ENCODE results near the gene SIT1.
"Not testable (repeated sequence)": the region's sequence is repeated elsewhere in the genome, so short reads cannot be mapped to it uniquely, and the experiment has no call there.

SIT1 gene

DNA sequence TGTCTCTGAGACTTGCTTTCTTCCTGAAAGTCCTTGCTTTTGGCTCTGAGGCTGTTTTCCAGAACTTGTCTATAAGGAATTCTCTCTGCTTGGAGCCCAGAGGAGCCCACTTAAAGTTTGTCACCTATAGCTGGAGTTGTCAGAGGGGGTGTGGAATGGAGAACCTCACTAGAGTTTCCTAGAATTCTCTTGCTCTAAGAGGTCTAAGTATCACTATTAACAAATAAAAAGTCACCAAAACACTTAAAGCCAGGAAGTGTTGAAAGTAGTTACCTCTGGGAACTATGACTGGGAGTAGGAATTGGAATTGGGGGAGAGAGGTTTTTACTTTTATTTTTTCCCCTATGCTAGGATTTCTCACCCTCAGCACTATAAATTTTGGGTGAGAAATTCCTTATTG, 15.0 kb downstream of the SIT1 start:
- no peak for DNase-seq

DNA sequence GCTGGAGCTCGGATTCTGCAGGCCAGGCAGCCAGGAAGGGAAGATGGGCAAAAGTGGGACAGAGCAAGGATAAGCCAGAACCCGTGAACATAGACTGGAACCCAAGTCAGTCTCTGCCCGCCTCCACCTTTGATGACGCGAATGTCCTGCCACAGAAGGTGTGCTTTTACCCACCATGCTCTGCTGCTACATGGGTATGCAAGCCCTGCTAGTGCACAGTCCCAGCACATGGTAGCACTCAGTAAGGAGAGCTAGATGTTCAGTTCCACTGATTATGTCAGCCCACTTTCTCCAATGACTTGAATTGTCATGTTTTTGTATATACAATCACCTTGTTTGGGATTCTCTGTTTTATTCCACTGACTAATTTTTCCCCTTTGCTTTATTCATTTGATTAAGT, 21.1 kb downstream of the SIT1 start:
- no peak for DNase-seq

DNA sequence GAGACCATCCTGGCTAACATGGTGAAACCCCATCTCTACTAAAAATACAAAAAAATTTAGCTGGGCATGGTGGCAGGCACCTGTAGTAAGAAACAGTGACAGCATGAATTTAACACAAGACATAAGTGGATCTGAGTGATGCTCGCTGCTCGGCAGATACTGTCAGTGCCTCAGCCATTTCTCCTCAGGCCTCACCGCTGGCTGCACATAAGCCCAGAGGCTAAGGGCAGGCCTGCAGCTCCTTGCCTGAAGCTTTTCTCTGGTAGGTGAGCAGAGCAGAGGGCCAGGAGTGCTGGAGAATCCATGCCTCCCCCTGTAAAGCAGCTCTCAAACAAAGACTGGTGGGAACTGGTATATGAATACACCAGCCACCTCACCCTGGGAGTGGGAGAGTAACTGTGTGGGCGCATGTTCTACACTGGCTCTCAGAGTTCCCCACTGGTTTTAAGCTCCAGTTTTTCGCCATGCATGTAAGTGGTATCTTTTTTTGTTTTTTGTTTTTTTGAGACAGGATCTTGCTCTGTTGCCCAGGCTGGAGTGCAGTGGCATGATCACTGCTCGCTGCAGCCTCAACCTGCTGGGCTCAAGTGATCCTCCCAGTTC, 22.2 kb downstream of the SIT1 start:
- no peak for DNase-seq

DNA sequence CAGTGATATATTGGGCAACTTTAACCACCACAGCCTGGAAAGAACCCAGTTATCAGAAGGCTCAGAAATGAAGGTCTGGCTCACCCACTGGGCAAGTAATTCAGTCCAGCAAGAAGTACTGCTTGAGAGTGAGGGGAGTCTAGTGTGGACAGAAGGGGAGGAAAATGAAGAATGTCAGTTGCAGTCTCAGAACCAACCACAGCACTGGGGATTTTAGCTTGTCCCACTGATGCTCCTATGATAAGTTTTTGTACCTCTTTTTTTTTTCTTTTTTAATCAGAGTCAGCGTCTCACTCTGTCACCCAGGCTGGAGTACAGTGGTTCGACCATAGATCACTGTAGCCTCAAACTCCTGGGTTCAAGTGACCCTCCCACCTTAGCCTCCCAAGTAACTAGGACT, 23.2 kb downstream of the SIT1 start:
- DNase-seq, result no peak

DNA sequence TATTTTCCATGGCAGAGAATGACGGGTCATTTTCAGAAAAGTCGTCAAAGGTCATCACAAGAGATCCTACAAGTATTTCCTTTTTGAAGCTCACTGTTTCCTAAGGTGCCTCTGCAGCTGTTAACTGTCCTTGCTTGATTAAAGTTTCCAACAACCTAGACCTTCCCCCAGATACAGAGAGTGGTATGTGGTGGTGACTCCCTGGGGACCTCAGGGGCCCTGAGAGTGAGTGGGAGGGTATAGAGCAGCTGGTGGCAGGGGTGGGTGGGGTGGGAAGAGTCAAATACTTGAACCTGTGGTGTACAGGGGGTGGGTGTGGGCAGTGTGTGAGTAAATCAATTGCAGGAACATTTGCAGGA, 31.0 kb downstream of the SIT1 start:
- no peak for DNase-seq

DNA sequence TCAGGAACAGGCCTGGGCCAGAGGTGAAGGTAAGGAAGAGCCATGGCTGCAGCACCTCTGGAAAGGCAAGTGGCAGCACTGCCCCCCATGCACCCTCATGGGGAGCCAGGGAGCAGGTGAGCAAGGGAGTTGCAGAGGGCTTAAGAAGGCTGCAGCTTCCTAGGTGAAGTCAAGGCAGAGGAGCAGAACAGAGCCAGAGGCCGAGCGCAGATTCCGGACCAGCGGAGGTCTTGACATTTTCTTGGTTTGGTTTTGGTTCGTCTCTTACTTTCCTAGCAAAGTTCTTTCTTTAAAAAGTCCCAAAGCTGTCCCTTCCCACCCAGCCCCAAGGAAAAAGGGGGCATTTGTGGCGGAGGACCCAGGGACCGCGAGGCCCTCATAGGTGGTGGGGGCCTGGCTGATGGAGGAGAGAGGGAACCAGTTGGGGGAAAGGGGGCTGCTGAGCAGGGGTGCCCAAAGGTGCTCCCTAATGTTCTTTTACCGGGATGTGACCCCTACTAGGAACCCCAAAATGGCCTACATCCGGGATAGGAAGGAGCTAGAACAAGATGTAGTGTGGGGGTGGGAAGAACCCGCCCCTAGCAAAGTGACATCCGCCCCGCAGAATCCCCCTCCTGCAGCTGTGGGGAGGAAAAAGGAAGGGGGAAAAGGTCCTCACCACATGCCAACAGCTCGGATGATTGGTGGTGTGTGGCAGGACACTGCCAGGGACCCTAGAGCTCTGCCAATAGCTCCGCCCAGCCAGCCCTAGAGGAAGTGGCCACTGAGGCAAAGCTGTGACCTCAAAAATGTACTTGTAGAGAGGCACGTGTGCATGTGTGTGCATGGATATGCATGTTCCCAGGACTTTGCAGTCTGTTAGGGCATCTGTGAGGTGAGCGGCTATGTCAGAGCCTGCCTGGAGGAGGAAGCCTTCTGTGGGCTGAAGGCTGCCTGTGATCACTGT, 31.6 kb downstream of the SIT1 start:
- DNase-seq, result no peak

DNA sequence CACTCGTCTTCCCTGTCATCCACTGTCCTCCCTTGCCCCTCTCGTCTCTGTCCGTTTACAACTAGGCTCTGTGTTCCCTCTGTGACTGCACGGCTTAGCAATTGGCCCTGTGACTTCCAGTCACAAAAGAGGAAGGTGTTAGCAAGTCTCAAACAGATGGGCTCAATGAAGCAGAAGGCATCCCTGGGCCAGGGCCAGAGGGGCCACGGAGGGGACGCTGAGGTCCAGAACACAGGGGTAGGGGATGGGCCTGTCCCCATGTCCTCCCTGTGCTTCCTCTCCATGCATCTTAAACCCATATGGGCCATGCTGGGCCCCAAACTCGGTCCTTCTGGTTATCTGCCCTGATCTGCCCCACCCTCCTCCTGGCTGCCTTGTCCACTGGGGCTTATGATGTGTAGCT, 32.4 kb downstream of the SIT1 start, which contains the start of gene CD72:
Gene CD72, minus strand, starts transcription at position 89 of the 403 bp plus-strand sequence. CDS start 110 bp downstream, outside the sequence.
- no peak for DNase-seq

DNA sequence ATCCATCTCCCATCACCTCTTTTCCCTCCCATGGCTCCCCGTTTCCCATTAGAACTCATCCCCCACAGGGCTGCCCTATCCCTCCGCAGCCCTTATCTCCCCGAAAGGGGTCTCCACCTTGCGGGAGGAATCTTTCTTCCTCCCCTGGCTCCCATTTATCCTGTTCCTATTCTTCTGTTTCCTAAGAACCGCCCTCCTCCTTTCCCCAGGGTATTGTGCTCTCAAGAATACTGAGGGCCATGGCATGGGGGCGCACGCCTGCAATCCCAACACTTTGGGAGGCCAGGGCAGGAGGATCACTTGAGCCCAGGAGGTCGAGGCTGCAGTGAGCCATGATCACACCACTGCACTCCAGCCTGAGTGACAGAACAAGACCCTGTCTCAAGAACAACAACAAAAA, 33.2 kb downstream of the SIT1 start:
- DNase-seq, result no peak

DNA sequence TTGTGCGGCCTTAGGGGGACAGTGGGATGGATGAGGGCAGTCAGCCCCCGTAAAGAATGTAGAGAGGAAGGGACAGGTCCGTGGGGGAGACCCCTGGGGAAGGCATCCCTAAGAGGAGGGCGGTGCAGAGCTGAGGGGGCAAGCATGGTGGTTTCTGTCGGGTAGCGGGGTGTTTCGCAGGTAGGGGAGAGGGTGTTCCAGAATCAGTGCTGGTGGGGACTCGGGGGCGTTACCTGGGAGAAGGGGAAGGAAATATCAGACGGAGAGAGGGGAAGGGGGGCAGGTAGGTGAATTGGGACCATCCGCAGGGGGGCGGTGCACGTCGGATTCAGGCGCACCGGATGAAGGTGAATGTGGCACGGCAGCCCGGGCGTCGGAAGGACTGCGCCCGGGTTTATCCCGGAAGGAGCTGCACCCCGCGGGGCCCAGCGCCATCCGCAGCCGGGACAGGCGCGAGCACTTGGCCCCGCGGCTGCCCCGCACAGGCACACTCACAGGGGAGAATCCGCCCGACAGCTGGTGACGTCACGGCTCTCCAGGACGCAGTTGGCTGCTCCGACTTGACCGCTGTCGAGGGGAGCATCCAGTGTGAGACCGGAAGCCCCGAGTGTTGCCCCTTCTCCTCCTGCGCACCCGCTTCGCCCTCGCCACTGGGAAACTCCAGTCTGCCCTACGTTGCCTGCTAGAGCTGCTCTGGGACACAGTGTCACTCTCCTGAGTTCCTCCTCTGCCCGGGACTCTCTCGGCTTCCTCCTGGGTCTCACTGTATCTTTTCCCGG, 33.9 kb downstream of the SIT1 start:
- peak in 1 of 2 experiments; percentile 64 for DNase-seq

DNA sequence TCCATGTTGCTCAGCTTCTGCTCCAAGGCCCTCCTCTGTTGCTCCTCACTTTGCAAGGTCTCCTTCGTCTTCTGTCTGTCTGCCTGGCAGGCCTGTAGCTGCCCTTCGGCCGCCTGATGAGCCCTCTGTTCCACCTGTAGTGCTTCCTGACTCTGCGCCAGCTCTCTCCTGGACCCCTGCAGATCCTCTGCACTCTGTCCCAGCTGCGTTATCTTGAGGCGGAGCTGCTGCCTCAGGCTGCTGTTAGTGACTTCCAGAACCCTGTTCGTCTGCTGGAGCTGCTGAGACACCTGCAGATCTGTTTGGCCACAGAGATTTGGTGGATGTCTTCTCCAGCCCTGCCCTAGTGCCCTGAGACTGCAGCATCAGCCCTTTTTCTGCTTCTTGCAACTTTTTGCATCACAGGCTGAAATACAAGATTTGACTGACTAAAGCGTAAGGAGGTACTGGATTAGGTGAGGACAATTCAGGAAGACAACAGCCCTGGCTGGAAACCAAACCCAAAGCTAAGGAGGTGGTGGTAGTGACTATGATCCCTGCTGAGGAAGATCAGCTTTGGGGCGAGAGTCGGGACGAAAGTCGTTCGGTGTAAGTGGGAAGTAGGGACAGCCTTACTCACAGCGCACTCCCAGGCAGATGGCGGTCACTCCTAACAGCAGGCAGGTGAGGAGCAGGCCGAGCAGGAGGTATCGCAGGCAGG, 34.6 kb downstream of the SIT1 start:
- DNase-seq, result no peak

DNA sequence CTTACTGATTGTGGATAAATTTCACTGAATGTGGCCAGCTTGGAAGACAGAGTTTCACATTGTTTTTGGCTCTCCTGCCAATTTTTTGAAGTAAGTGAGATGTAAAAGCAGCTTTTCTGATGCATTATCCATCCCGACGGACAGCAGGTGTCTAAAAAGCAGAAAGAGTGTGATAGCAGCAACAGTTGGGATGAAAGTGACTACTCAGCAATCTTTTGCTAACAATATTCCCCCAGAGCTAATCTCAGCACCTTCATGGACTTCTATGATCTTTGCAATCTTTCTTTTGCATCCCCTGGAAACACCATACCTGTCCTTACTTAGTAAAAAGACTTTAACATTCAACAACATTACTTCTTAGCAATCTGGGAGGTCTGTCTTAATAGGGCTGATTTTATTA, 37.9 kb downstream of the SIT1 start:
- DNase-seq, result no peak

DNA sequence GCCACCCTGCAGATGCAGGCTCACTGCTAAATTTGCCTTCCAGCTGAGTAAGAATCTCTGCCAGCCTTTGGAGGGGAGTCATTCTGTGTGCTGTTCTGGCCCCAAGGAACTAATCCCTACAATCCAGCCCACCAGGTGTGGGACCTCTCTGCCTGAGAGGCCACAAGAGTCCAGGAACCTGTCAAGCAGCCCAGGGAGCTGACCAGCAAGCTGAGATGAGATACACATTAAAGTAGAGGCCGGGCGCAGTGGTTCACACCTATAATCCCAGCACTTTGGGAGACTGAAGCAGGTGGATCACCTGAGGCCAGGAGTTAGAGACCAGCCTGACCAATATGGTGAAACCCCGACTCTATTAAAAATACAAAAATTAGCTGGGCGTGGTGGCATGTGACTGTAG, 38.7 kb downstream of the SIT1 start:
- not testable (repeated sequence) for DNase-seq

DNA sequence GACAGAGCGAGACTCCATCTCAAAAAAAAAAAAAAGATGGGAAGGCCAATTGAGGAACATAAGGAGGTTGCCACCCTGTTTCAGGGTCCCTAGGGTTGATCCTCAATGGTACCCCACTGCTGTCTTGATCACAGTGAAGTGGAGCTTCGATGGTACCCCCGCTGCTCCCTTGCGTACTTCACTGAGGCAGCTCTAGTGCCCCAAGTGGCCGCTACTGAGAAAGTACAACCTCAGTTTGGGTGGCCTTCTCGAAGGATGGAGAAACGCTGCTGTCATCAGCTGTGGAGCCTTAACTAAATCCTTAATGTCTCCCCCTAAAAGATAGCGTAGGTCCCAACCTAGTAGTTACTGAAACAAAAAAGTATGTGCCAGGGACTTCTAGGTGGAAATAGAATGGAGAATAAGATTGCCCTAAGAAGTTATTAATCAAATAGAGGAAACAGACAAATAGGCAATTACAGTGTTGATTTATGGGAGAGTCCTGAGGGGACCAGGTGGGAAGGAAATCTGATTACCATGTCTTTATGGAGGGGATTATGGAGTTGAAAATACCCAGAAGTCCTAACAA, 39.4 kb downstream of the SIT1 start:
- DNase-seq, result peak in 1 of 2 experiments; percentile 44

DNA sequence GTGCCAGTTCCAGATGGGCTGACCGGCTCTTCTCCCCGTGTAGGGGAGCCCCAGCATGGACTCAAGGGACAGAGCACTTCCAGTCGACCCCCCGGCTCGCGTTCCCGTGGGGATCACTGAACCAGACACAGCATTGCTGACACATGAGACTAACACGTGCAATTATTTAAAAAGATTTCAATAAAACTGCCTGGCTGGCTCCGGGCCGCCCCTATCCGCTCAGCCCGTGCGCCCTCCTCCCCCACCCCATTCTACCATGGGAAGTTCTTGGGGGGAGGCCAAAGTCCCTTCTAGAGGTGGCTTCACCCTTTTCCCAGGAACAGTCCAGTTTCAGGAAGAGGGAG, 40.9 kb downstream of the SIT1 start:
- DNase-seq, result no peak

DNA sequence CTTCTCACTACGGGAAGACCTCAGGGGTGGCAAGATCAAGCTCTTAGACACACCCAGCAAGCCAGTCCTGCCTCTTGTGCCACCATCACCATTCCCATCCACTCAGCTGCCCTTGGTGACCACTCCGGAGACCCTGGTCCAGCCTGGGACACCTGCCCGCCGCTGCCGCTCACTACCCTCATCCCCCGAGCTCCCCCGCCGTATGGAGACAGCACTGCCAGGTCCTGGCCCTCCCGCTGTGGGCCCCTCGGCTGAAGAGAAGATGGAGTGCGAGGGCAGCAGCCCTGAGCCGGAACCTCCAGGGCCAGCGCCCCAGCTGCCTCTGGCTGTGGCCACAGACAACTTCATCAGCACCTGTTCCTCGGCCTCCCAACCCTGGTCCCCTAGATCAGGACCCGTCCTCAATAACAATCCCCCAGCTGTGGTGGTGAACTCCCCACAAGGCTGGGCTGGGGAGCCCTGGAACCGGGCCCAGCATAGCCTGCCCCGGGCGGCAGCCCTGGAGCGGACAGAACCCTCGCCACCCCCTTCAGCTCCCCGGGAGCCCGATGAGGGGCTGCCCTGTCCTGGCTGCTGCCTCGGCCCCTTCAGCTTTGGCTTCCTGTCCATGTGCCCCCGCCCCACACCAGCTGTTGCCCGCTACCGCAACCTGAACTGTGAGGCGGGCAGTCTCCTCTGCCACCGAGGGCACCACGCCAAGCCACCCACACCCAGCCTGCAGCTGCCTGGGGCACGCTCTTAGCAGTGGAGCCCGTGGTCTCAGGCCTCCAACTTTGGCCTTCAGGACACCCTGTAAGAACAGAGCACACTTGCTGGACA, 41.5 kb downstream of the SIT1 start:
- no peak for DNase-seq

DNA sequence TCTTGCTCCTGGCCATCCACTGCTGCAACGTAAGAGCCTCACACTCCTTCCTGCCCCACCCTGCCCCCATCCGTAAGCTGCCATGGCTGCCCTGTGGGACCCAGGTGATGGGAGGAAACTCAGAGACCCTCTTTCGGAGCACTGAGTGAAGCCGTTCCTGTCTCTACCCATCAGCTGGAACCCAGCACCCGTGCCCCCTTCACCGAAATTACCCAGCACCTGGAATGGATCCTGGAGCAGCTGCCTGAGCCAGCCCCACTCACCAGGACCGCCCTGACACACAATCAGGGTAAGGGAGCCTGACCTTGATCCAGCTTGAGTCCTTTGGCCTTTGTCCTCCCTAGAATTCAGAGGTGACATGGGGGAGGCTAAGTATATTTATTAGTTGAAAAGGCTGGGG, 42.5 kb downstream of the SIT1 start:
- no peak for DNase-seq

DNA sequence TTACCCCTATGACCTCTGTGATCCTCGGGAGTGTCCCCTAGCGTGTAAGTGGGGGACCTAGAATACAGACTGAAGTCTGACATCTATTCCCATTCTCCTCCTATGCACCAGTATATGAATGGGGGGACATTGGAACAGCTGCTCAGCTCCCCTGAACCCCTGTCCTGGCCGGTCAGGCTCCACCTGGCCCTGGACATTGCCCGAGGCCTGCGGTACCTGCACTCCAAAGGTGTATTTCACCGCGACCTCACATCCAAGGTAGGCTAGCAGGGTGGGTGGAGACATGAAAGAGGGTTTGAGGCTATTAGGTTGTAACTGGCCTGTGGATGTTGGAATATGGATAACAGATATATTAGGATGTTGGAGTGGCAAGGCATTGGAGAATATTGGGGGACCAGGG, 44.0 kb downstream of the SIT1 start:
- DNase-seq, result no peak

DNA sequence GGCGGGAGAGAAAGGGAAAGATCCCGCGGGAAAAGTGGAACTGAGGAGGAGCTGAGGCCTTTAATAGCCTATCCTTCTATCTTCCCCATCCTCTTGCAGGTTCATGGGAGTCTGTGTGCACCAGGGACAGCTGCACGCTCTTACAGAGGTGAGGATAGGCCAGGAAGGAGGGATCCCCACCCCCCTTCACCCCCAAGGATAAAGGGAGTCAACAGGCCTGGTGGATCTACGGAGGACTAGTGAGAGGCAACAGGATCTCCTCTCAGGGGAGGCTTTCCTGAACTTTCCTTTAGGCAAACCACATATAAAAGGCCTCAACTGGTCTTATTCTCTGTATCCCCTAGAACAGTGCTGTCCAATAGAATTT, 44.6 kb downstream of the SIT1 start:
- no peak for DNase-seq

DNA sequence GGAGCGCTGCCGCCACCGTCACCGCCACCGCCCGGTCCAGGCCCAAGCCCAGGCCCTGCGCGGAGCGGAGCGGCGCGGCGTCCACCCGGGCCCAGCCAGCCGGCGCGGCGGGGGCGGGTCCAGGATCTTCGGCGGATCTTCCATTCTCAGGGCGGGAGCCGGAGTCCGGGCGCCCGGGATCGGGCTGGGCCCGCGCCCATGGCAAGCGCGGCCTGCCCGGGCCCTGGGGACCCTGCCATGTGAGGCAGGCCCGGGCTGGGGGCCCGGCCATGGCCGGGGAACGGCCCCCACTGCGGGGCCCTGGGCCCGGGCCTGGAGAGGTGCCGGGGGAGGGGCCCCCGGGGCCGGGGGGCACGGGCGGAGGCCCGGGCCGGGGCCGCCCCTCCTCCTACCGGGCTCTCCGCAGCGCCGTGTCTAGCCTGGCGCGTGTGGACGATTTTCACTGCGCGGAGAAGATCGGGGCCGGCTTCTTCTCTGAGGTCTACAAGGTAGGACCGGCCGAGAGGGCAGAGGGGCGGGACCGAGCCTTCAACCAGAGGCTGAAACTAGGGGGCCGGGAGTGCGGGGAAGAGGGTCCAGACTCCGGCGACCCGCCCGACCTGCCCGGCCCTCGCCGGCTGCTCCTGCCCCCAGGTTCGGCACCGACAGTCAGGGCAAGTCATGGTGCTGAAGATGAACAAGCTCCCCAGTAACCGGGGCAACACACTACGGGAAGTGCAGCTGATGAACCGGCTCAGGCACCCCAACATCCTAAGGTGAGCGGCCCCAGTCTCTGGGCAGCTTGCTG, 45.2 kb downstream of the SIT1 start:
- no peak for DNase-seq

DNA sequence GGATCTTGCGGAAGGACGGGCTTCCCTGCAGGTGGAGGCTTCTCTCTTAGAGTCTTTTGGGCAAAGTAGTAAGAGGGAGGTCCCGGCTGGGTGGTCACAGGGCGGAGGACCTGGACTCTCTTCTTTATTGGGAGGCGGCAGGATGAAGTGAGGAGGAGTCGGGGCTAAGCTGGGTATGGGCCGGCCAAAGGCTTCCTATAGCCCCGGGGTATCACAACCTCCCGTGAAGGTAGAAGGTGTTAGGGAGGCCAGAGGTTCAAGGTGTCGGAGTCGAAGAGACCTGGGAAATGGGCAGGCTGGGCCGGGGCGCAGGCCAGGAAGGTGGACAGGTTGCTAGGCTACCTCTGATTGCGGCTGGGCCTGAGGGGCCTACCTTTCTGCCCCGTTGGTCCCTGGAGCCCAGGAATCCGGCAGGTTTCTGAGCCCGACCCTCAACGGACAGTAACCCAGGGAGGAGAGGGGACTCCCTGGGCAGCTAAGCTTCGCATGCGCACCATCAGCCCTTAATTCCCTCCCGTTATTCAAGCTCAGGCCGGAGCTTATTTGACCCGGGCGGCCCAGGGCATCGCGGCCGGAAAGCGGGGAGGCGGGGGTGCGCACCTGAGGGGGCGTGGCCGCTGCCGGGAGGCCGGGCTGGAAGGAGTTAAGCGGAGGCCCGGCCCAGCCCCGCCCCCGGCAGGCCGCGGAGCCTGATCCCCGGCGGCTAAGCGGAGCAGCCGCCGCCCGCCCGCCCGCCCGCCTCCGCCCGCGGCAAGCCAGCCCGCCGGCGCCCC, 46.0 kb downstream of the SIT1 start, which contains the start of gene TESK1:
Gene TESK1, plus strand, starts transcription at position 685 of the 773 bp plus-strand sequence. CDS start 358 bp downstream, outside the sequence.
- peak; percentile 55 to 83 for DNase-seq
